ENCODE measurements around the gene SBF2. TPM values are rescaled to one million over a fixed set of nuclear protein-coding genes. Genes with fewer than 3 reads are reported as not detected.
"Not testable (repeated sequence)": the region's sequence is repeated elsewhere in the genome, so short reads cannot be mapped to it uniquely, and the experiment has no call there.

The SBF2 gene
- total RNA-seq, 1 donor from 2014 or later = 27.7 TPM

GRCh38 chr11:9992306-9992705, 301.7 kb downstream of the SBF2 start:
- no peak for ATAC-seq

GRCh38 chr11:9990221-9990973, 303.6 kb downstream of the SBF2 start:
- ATAC-seq = no peak

- ATAC-seq = not testable (repeated sequence)
These were observed 306.7 kb downstream of the SBF2 start for GRCh38 chr11:9987303-9987702.

GRCh38 chr11:9982796-9983579, 311.0 kb downstream of the SBF2 start:
- ATAC-seq = peak; percentile 15

- ATAC-seq = no peak
These were observed 311.8 kb downstream of the SBF2 start for GRCh38 chr11:9982127-9982795.

- no peak for ATAC-seq
These were observed 313.1 kb downstream of the SBF2 start for GRCh38 chr11:9980931-9981330.

GRCh38 chr11:9977554-9977953, 316.5 kb downstream of the SBF2 start:
- no peak for ATAC-seq

- ATAC-seq = no peak
These were observed 319.6 kb downstream of the SBF2 start for GRCh38 chr11:9974375-9974774.

GRCh38 chr11:9973921-9974320, 320.1 kb downstream of the SBF2 start:
- no peak for ATAC-seq

GRCh38 chr11:9972989-9973388, 321.0 kb downstream of the SBF2 start:
- ATAC-seq = peak; percentile 76

- ATAC-seq = no peak
These were observed 322.1 kb downstream of the SBF2 start for GRCh38 chr11:9971894-9972293.

GRCh38 chr11:9969068-9969467, 325.0 kb downstream of the SBF2 start:
- ATAC-seq = no peak

- no peak for ATAC-seq
These were observed 331.3 kb downstream of the SBF2 start for GRCh38 chr11:9962722-9963121.

- no peak for ATAC-seq
These were observed 336.9 kb downstream of the SBF2 start for GRCh38 chr11:9957072-9957471.

- ATAC-seq = no peak
These were observed 337.5 kb downstream of the SBF2 start for GRCh38 chr11:9956483-9956882.

GRCh38 chr11:9955391-9955790, 338.6 kb downstream of the SBF2 start:
- no peak for ATAC-seq

- ATAC-seq = no peak
These were observed 339.9 kb downstream of the SBF2 start for GRCh38 chr11:9953994-9954626.

- ATAC-seq = no peak
These were observed 341.4 kb downstream of the SBF2 start for GRCh38 chr11:9952511-9953196.

- ATAC-seq = no peak
These were observed 342.2 kb downstream of the SBF2 start for GRCh38 chr11:9951807-9952206.

- ATAC-seq = no peak
These were observed 343.6 kb downstream of the SBF2 start for GRCh38 chr11:9950462-9950861.

- ATAC-seq = no peak
These were observed 346.7 kb downstream of the SBF2 start for GRCh38 chr11:9947231-9947864.

- ATAC-seq = not testable (repeated sequence)
These were observed 348.3 kb downstream of the SBF2 start for GRCh38 chr11:9945680-9946079.
